HuH-7.5 (cell line): ENCODE data around the gene HRCT1.
"Not testable (repeated sequence)": the region's sequence is repeated elsewhere in the genome, so short reads cannot be mapped to it uniquely, and the experiment has no call there.

Experiments
- DNase-seq: peaks from one replicate; pipeline ENCODE4 v3.0.0; 2011; ENCODE audit warnings: low spot score

Gene HRCT1

DNA sequence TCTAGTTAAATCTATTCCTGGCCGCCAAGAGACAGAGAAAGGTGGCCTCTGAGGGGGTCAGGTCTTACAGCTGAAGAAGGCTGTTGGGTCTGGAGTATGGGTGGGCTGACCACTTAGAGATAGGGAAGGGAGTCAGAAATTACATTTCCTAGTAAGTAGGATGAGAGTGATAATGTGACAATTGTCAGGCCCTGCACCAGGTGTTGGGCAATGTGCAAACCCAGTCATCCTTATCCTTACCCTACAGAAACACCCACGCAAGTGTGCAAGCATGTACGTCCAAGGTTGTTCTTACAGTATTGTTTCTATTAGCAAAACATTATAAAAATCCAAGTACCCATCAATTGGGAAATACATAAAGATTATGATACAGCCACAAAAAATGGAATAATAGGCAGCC, 12.8 kb downstream of the HRCT1 start:
- no peak for DNase-seq

DNA sequence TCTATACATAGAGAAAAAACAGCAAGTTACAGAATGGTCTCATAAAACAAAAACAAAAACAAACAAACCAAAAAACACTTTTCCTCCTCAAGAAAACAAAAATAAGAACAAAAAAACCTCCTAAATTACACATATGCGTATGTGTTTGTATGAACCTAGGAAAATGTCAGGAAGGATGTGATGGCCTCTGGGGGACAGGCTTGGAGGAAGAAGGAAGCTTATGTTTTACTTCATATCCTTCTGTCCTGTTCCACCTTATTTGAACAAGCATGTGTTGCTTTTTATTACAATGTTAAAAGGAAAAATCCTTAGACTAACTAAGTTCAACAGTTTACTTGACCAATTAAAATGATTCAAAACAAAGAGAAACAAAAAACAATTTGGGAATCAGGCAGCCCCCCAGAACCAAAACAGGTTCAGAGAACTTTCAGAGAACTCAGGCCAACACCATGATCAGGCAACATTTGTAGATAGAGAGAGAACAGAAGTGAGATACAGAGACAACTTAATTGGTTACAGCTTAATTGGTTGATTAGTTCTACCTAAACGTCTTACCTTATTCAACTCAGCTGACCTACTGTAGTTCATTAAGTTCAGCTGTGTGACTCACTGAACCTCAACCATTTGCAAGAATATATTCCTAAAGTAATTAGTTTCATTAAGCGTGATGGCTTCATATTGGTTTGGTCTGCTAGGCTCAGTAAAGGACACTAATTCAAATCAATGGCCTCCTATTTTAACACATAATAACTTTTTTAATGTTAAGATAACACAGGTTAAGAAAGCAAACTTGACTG, 13.4 kb downstream of the HRCT1 start:
- DNase-seq: no peak

DNA sequence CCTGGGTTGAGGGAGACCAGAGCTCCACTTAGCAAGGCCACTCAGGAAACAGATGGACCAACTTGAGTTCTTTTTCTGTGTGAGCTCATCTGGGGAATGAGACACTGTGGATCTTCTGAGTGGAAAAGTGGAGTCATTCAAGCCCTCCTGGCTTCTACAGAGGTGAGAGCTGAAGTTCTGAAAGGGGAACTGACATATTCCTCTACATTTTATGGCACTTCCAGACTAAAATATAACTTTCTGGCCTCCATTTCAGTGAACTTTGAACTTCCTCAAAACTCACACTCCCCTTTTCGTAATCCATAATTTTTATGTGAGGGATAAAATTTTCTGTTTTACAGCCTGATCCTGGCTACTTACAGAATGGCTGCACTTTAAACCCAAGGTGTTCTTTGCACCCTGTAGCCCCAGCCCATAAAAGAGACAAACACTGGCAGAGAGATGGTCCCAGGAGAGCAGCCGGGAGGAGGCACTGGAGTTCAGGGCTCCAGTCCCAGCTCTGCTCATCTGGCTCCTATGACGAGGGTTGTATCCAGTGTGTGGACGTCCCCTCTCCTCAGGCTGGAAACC, 14.1 kb downstream of the HRCT1 start:
- DNase-seq: no peak

DNA sequence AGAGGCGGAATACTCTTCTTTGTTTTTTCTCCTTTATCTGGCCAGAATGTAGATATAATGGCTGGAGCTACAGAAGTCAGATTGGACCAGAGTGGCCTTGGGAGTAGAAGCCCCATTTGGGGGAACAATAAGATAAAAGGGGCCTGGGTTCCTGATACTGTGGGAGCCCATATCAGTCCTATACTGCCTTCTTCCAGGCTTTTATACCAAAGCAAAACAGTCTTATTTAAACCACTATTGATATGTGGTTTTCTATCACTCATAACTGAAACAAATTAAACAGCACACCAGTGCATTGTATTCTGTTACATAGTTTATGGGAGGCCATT, 17.6 kb downstream of the HRCT1 start:
- DNase-seq: no peak

DNA sequence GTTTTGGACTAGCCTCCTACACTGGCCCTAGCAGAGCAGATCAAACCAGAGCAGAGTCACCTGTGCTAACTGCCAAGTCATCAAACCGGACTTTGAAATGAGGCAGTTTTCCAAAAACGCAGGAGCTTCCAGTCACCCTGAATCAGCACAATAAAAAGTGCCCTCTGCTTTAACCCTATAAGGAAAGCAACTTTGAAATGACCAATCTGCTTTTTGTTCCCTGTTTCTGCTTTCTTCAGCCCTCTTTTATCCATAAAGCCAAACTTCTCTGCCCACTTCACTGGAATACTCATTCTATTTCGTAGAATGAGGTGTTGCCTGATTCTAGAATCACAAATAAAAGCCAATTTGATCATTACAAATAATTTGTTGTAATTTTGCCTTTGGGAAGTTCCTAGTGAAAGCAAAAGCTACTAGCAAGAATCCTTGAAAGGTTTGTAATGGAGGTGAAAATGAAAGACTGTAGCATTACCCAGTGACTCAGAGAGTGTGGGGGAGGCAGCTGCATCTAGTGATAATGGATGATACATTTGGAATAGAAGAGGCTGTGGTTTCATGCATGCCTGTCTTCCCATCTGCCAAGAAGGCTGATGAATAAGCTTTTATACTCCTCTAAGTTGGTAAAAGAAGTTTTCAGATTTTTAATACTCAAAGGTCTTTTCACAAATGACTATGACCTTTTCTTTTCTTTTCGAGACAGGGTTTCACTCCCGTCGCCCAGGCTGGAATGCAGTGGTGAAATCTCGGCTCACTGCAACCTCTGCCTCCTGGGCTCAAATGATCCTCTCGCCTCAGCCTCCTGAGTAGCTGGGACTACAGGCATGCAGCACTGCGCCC, 18.1 kb downstream of the HRCT1 start:
- DNase-seq: no peak

DNA sequence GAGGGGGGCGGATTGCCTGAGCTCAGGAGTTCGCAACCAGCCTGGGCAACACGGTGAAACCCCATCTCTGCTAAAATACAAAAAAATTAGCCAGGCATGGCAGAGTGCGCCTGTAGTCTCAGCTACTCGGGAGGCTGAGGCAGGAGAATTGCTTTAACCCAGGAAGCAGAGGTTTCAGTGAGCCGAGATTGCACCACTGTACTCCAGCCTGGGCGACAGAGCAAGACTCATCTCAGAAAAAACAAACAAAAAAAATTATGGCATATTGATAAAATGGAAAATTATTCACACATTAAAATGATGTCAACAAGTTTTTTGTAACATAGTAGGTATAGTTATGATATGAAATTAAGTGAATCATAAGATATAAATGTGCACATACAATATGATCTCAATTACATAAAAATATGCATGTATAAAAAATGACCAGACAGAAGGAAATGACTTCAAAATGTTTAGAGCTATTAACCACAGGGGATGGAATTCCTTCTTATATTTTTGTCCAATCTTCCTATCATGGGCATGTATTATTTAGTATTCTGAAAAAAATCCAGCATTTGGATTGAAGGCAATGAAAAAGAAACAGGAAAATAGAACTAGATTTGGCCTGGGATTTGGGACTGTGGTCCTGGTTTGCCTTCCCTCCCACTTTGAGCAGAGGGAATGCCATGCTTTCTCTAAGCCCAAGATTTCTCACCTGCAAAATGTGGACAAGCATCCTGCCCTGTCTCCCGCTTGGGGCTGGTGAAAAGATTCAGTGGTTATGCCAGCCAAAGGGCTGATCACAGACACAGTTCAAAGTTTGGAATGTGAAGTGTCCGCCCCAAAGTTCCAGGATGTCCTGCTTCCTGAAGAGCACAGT, 22.8 kb downstream of the HRCT1 start:
- no peak for DNase-seq

DNA sequence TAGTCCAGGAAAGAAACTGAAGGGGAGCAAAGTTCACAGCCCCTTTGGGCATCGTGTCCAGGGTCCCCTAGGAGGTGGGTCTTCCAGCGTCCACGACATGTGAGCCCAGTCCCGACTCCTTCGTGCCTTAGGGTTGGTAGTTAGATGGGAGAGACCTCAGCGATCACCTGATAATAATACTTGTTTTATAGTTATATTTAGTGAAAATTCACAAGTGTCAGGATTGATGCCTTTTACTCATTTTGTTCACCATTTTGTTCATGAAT, 23.4 kb downstream of the HRCT1 start:
- DNase-seq: no peak

DNA sequence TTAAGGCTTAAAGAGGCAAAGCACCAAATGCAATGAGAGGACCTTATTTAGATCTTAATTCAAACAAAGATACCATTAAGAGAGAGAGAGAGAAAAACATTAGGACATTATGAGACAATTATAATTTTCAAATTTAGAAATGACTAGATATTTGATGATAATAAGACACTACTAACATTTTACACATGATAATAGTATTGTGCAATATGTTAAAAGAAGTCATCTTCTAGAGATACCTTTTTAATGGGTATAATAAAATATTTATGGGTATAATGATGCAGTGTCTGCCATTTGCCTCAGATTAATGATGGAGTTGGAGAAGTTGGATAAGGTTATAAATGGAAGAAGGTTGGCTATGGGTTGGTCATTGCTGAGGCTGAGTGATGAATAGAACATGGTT, 24.5 kb downstream of the HRCT1 start:
- DNase-seq: no peak

DNA sequence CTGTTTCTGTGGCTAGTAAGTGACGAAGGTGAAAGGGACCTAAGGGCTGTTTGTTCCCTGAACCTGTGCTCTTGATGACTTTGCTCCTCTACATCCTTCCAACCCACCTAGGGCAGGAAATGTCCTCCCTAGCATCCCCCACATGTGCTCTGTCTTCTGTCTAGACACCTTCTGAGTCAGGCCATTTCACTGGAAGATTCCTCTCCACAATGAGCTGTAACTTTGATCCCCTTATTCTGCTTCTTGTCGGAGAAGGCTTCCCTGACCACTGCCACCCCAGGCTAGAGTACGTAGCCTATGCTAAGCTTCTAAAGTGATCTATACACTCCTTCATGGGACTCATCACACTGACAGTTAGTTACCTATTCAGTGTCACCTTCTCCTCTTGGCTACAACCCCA, 25.0 kb downstream of the HRCT1 start:
- DNase-seq: no peak

DNA sequence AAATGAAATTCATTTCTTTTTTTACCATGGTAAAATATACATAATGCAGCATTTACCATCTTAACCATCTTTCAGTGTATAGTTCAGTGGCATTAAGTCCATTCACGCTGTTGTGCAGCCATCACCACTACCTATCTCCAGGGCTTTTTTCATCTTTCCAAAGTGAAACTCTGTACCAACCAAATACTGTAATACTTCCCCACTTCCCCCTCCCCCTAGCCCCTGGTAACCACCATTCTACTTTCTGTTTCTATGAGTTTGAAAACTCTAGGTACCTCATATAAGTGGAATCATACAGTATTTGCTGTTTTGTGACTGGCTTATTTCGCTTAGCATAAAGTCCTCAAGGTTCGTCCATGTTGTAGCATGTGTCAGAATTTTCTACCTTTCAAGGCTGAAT, 26.7 kb downstream of the HRCT1 start:
- no peak for DNase-seq

DNA sequence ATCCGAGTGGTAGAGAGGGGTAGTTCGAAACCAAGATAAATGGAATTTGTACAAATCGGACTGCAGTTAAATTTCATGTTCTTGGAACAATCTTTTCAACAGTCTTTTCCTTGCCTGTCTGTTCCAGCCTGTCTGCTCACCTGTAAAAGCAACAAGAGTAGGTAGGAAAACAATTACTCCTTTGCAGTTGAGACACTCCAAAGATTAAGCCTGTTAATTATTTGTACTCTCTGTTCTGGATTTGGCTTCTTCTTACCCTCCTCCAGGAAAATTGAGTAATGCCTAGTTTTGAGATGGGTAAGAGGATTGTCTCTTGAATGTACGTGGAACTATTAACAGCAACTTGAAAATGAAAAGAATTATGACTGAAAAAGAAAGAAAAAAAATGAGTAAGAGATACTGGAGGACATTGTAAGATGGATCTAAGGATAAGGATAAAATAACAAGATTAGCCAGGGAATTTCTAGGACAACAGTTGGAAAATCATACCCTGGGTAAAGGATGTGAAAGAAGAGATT, 27.6 kb downstream of the HRCT1 start:
- no peak for DNase-seq

DNA sequence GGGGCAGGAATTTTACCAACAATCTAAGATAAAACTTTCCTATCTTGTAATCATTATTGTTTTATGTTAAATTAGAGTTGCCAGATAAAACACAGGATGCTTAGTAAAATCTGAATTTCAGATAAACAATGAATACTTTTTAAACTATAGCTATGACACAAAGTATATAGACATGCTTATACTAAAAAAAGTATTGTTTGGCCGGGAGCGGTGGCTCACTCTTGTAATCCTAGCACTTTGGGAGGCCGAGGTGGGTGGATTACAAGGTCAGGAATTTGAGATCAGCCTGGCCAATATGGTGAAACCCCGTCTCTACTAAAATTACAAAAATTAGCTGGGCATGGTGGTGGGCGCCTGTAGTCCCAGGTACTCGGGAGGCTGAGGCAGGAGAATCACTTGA, 28.1 kb downstream of the HRCT1 start:
- not testable (repeated sequence) for DNase-seq

DNA sequence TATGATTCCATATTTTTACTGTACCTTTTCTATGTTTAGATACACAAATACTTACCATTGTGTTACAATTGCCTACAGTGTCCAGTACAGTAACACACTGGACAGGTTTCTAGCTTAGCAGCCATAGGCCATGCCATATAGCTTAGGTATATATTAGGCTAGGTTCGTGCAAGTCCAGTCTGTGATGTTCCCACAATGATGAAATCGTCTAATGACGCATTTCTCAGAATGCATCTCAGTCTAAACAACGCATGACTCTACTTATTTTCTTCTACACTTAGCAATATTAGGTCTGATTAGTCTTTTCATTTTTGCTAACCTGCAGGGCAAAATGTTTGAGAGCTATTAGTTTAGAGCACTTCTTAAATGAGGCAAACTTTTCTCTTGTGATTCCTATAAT, 29.3 kb downstream of the HRCT1 start:
- no peak for DNase-seq

DNA sequence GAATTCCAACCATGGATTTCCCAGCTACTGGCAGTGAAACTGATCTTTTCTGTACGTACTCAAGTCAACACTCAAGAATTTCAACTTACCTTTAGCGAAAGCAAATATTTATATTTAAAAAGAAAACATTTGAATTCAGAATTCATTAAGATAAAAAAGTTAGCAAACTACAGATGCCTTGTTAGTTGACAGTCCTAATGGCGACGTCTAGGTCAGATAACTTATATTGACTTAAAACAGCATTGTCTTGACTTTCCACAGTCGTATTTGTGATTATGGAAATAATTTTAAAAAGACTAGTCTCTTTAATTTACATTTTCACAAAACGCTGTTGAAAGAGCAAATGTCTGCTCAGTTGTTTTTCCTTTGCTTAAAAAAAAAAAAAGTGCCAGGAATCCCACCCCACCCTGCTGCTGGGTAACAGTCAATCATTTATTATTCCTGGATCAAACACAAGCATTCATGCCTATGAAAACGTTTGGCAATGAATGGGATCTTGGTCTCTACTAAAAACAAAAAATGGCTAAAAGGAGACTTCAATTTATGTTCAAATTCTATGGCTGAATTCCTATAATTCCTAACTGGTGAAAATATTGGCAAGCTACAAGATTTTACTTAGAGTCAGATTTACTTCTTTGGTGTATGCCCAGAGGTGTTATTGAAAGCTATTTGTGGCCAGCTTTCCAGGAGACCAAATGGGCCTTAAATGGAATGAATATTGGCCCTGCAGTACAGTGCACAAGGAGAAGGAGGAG, 29.9 kb downstream of the HRCT1 start:
- no peak for DNase-seq

DNA sequence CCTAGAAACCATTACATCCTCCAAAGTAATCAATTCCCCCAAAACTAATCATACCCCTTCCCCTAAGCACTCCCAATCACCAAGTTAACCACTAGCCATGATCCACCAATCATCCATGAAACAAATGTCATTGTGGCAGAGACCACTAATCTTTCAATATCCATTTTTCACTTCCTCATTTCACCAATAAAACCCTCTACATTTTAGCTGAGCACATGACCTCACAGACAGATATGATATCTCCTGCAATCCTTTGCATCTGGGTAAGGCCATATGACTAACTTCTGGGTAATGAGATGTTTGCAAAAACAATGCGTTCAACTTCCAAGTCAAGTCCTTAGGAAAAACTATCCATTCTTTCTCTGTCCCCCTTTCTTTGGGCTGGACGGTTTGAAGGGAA, 31.2 kb downstream of the HRCT1 start:
- no peak for DNase-seq

DNA sequence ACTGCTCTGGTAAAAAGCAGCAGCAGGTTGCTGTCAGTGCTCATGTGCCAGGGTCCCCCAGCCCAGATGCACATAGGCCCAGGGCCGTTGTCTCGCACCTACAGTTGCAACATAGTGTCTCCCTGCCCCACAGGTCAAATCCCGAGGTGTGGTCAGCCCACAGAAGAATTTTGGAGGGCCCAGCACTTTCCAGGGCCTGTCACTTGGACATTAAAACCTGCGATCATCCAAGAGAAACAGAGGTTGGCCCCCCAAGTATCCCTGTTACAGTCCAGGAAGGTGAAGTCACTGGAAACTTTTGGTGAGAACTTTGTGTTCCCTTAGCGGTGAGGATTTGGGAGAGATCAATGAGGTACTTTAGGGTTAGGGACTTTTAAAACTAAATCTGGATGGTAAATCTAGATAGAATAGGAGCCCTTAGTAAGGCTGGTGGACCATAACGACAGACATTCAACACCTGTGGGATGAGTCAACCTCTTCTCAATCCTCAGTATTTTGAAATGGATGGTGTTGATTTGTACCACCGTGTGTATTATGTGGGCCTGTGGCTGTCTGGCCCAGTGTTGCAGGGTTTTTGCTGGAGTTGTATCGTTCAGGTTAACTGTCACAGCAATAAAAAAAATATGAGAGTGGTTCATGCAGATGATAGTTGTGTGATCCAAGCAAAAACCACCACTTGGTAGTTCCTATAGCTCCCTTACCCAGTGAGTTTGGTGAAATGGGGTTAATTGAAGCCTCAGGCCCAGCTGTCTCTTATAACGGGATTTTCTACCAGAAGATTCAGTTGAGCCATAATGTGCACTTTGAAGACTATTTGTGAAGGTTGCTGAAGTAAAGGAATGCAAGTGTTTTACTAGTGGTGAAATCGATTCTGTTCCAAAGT, 32.7 kb downstream of the HRCT1 start:
- DNase-seq: no peak

DNA sequence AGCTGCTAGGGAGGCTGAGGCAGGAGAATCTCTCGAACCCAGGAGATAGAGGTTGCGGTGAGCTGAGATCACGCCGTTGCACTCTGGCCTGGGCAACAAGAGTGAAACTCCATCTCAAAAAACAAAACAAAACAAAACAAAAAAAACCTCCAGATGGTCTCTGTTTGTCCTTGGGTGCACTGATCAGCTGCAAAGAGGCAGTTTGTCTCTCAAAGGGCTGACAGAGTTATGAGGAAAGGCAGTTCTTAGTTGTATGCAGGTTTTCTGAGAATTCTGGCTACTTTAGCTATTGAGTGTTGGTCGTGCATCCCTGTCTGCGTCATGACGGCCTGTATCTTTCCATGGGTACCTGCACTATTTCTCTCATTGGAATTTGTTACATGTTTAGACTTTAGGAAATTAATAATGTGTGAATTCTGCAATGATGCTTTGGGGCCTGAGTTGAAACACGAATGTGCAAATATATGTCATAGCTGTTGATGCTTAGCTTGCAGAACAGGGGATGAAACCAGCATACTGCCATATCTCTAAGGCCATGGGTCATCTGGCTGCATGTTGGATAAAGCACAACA, 33.8 kb downstream of the HRCT1 start:
- no peak for DNase-seq

DNA sequence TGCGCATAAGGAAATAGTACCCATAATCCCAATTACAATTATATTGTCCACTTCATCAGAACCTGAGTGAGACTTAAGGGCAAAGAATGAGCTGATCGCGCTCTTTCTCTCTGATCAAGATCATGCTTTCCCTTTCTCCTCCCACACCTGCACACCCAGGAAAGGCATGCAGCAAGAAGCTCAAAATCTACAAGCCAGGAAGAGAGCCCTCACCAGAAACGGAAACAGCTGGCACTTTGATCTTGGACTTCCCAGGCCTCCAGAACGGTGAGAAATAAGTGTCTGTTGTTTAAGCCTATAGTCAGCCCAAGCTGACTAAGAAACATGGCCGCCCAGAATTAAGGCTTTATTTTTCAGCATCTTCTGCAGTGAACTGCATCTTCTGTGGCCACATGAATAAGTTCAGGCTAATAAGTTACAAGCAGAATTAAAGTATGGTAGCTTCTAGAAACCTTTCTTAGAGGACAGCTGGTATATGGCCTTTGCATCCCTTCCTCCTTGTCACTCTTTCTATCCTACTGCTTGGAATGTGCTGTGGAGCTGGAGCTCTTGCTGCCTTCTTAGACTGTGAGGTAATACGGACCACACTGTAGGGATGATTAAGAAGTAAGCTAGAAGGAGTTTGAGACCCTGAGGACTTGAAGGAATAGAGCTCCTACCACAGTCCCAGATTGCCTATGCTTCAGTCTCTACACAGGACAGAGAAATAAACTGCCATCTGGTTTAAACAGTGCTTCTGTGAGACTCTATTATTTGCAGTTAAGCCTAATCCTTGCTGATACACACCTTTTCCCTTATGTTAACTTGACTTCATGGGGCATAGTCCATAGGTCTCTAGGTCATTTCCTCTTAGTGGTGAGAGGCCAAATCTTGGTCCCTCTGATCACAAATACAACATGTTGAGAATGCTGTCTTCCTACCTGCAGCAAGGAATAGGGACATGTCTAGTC, 34.7 kb downstream of the HRCT1 start:
- no peak for DNase-seq

DNA sequence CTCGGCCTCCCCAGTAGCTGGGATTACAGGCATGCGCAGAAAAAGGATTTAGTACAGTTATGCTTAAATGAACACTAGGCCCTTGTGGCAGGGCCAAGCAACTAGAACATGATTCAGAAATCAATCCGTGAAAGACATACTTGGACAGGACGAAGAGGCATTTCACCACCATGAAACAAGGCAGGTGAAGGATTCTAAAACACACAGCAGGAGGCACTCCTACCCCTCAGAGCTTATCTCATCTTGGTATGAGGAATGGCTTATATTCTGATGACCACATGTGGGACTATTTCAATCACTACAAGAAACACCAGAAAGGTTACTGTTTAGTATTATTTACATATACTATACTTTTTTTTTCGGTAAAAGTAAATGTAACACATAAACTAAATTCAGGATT, 36.3 kb downstream of the HRCT1 start:
- no peak for DNase-seq
